ENCODE measurements around the gene TMEM229A. TPM values are rescaled to one million over a fixed set of nuclear protein-coding genes. Genes with fewer than 3 reads are reported as not detected.

Gene TMEM229A
- not detected in 2 replicates for total RNA-seq

DNA sequence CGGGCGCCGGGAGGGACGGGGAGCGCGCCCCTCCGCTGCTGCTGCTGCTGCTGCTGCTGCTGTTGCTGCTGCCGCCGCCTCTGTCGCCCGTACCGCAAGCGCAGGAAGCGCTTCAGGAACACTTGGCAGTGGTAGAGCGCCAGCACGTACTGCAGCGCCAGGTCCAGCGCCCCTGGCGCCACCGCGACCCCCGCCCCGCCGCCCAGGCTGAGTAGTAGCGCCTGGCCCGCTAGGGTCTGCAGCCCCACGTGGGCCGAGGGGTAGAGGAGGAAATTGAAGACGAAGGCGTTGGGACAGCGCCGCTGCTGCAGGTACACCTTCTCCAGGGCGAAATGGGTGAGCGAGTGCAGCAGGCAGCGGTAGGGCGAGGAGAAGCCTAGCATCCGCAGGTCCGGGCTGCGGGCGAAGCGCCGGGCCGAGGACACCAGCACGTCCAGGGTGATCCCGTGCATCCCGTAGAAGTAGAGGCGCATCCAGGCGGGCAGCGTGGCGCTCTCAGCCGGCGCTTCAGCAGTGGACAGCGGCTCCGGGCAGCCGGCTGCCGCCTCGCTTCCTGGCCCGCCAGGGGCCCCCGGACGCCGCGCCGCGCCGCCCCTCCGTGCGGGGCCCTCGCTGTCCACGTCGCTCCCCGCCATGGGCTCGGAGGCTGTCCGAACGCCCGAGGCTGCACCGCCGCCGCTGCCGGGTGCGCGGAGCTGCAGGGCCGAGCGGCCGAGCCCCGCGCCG, at the start of gene TMEM229A:
TMEM229A (minus strand) TSS at position 699 of the 726 bp plus-strand sequence; CDS start at position 635, 64 bp downstream.

Other genes starting within 250 kb of the TMEM229A start
- 0.49 TPM in 1 of 2 replicates, not detected in the other for gene HYAL4, start 187.9 kb downstream of the TMEM229A start, total RNA-seq
- not detected in 2 replicates for gene SPAM1, start 107.8 kb downstream of the TMEM229A start, total RNA-seq

Measured in mammary microvascular endothelial cell (primary cell).